Ecto neural progenitor cell (in vitro differentiated cells): Measurements from ENCODE around the gene HMSD.
A peak's percentile ranks its signal among the peaks of the same experiment; 100 is the strongest.

Experiments used
- DNase-seq: peaks from one replicate; pipeline ENCODE4 v3.0.0-alpha.2; 2018; ENCODE audit warnings: low spot score

The HMSD gene

DNA sequence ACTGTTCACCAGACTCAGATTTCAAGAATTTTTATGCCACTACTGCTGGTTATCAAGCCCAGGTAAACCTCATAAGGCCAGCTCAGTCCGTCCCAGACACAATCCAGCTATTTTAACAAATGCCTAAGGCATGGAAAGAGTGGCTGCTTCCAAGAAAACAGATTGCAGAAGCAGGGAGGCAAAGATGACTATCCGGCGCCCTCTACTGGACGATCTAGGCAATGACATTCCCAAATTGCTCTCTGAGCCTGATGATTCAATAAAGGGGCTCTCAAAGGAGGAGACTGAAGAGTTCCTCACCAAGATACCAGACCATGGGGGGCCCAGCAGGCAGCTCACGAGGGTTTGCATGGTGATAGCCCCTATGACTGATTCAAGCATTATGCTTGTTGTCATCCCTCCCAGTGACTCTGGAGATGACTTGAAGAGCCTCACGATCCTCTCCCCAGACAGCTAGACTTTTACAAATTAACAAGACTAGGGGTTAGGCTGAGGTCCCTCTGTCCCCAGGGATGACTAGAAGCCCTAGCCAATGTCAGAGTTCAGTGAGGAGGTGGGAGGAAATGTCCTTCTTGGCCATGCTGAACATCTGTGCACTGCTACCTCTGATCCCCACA is 45.8 kb downstream of the HMSD start:
- peak; percentile 61 for DNase-seq

DNA sequence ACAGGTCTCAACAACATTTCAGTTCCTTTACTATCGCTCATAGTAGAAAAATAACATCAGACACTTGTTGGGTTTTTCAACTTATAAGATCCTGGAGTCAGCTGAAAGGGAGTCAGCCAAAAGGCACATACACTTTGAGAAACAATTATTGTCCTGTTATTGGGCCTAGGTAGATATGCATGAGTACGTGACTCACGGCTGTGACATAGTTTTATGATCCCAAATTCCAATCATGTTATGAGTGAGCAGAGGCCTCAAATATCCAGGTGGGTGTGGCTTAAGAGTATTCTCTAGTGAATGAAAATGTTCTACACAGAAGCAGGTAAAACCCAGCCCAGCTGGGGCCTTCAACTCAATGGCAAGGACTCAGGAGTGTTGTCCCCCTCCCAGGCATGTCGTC is 47.9 kb downstream of the HMSD start:
- no peak for DNase-seq

DNA sequence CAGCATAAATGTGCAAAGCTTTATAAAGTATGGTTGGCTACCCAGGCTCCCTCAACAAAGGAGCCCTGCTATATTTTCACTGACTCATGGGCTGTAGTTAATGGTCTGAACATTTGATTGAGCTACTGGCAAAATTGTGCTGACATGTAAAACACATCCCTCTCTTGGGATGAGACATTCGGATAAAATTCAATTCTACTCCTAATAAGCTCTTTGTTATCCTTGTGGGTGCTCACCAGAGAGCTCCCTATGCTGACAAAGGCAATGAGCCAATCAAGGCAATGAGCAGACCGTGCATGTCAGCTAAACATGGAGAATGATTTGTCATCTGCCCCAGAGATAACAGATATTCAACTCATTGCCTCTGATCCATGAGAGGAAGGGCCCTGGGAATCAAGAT is 48.5 kb downstream of the HMSD start:
- DNase-seq: no peak

DNA sequence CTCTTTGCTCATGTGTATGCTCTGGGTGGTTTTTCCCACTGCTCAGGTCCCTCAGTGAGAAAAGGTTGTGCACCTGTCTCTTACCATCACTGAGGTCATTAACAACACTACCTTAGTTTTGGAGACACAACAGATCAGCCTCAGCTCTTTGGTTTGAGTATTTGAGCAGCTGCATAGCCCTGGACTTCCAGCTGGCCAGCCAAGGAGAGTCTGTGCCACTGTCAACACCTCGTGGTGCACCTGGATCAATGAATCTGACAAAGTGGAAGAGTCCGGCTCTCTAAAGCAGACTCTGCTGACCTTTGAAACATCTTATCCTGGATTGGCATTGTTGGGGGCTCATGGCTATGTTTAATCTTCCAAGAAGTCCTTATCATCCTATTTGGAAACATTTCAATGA is 50.8 kb downstream of the HMSD start:
- DNase-seq: no peak

DNA sequence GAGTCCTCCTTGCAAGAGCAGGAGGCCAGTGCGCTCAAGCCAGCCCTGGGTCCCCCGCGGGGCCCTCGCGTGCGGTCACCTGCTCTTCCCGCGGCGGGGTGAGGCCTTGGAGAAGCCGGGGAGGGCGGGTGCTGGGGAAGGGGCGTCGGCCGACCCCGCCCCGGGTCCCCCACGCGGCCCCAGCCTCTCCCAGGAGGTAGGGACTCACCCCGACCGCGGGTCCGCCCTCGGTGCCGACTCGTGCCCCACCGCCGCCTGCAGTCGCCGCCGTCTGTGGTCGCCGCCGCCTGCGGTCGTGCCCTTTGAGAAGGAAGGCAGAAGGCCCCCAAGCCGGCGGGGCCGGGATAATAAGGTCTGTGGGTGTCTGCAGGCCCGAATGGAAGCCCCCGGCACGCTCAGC is 53.5 kb downstream of the HMSD start:
- no peak for DNase-seq

DNA sequence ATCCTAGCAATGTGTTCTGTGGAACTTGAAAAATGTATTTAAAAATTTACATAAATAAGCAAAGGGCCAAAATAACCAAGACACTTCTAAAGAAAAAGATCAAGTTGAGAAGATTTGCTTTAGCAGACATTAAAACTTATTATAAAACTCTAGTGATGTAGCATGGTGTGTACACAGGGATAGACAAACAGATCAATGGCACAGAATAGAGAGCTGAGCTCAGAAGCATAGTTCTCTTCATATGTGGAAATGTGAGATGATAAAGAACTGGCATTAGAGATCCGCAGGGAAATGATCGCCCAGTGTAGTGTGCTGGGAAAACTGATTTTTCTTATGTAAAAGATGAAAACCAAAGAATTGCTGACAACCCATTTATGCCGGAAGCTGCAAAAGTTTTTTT is 60.2 kb downstream of the HMSD start:
- no peak for DNase-seq
